H1 (cell line): ENCODE measurements around the gene SERINC5.

Experiments used
- FOSL1 ChIP-seq: IDR thresholded peaks from 2 replicates; pipeline ENCODE4 v1.6.1; 2011; ENCODE audit warnings: mild to moderate bottlenecking, low read depth, low read length, moderate library complexity; ENCODE audit not compliant: insufficient read depth
- NRF1 ChIP-seq: IDR thresholded peaks from 2 replicates; pipeline ENCODE4 v1.6.1; 2011; ENCODE audit warnings: mild to moderate bottlenecking, low read depth, low read length, improper control_type of control experiment
- POLR2AphosphoS5 ChIP-seq: IDR thresholded peaks from 2 replicates; pipeline ENCODE4 v1.6.1; 2011; ENCODE audit warnings: low read depth, low read length
- RNF2 ChIP-seq: fragments of 200-900, 300-1000 bp; sonication (generic); IDR thresholded peaks from 2 replicates; pipeline ENCODE4 v1.7.1; 2016; ENCODE audit warnings: borderline replicate concordance, low read depth, mild to moderate bottlenecking, antibody characterized with exemption, low read length; ENCODE audit not compliant: poor library complexity, severe bottlenecking; ENCODE audit errors: missing control alignments
- SIRT6 ChIP-seq: IDR thresholded peaks from one replicate; pipeline ENCODE4 v1.7.1; 2012; ENCODE audit warnings: low read length, inconsistent platforms
- SP2 ChIP-seq: IDR thresholded peaks from 2 replicates; pipeline ENCODE4 v1.6.1; 2012; ENCODE audit warnings: mild to moderate bottlenecking, low read length, inconsistent platforms
- SP4 ChIP-seq: IDR thresholded peaks from 2 replicates; pipeline ENCODE4 v1.6.1; 2012; ENCODE audit warnings: low read length, inconsistent platforms
- TF ChIP-seq, protein P1 (sequence below), 3 experiments: IDR thresholded peaks; 1 replicate in 2 of 3; 2 replicates in 1 of 3; pipeline versions ENCODE4 v1.5.1 to v1.6.1; 2011; ENCODE audit warnings: low read length in 3 of 3, mild to moderate bottlenecking in 3 of 3, inconsistent platforms in 2 of 3, low read depth in 1 of 3, moderate library complexity in 1 of 3; ENCODE audit not compliant: insufficient read depth in 1 of 3; ENCODE audit errors: control extremely low read depth in 1 of 3
- TF ChIP-seq, protein P2 (sequence below): IDR thresholded peaks from 2 replicates; pipeline ENCODE4 v1.6.1; 2011; ENCODE audit warnings: low read depth, mild to moderate bottlenecking, low read length; ENCODE audit not compliant: insufficient read depth
- TF ChIP-seq, protein P3 (sequence below): fragments of 300-600 bp; sonication (generic); IDR thresholded peaks from 2 replicates; pipeline ENCODE4 v1.7.1; 2012; ENCODE audit warnings: low read length, moderate library complexity, mild to moderate bottlenecking, inconsistent platforms; ENCODE audit not compliant: insufficient replicate concordance

DNA sequence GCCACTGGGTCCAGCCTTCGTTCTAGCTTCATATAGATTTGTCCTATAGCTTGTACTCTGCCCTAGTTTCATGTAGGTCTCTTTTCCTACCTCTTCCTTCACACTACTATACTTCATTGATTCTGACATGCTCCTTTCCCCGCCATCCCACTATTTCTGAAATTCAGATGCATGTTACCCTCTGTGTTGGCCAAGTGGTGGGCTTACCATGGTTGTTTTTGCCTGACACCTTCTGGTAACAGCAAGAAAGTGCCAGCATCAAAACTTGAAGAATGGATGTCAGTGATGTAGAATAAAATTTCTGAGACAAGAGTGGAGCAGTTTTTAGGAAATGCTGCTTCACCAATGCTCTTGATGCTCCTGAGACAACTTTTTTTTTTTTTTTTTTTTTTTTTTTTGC is 19.5 kb upstream of the SERINC5 start:
- TF ChIP-seq POLR2AphosphoS5 = no peak
- no peak for TF ChIP-seq RNF2
- TF ChIP-seq, protein P1, sequence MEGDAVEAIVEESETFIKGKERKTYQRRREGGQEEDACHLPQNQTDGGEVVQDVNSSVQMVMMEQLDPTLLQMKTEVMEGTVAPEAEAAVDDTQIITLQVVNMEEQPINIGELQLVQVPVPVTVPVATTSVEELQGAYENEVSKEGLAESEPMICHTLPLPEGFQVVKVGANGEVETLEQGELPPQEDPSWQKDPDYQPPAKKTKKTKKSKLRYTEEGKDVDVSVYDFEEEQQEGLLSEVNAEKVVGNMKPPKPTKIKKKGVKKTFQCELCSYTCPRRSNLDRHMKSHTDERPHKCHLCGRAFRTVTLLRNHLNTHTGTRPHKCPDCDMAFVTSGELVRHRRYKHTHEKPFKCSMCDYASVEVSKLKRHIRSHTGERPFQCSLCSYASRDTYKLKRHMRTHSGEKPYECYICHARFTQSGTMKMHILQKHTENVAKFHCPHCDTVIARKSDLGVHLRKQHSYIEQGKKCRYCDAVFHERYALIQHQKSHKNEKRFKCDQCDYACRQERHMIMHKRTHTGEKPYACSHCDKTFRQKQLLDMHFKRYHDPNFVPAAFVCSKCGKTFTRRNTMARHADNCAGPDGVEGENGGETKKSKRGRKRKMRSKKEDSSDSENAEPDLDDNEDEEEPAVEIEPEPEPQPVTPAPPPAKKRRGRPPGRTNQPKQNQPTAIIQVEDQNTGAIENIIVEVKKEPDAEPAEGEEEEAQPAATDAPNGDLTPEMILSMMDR (IDR thresholded peaks at IDR 0.05; ENCODE audit: control extremely low read depth in 1 of 3, insufficient read depth in 1 of 3, low read depth in 1 of 3, low read length in 3 of 3) = peak in 2 of 3 experiments; percentile 78; a peak in 3 of 4 replicates
- TF ChIP-seq, protein P2, sequence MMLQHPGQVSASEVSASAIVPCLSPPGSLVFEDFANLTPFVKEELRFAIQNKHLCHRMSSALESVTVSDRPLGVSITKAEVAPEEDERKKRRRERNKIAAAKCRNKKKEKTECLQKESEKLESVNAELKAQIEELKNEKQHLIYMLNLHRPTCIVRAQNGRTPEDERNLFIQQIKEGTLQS = no peak
- no peak for TF ChIP-seq FOSL1
- TF ChIP-seq SP2 = no peak
- no peak for TF ChIP-seq SP4
- TF ChIP-seq, protein P3, sequence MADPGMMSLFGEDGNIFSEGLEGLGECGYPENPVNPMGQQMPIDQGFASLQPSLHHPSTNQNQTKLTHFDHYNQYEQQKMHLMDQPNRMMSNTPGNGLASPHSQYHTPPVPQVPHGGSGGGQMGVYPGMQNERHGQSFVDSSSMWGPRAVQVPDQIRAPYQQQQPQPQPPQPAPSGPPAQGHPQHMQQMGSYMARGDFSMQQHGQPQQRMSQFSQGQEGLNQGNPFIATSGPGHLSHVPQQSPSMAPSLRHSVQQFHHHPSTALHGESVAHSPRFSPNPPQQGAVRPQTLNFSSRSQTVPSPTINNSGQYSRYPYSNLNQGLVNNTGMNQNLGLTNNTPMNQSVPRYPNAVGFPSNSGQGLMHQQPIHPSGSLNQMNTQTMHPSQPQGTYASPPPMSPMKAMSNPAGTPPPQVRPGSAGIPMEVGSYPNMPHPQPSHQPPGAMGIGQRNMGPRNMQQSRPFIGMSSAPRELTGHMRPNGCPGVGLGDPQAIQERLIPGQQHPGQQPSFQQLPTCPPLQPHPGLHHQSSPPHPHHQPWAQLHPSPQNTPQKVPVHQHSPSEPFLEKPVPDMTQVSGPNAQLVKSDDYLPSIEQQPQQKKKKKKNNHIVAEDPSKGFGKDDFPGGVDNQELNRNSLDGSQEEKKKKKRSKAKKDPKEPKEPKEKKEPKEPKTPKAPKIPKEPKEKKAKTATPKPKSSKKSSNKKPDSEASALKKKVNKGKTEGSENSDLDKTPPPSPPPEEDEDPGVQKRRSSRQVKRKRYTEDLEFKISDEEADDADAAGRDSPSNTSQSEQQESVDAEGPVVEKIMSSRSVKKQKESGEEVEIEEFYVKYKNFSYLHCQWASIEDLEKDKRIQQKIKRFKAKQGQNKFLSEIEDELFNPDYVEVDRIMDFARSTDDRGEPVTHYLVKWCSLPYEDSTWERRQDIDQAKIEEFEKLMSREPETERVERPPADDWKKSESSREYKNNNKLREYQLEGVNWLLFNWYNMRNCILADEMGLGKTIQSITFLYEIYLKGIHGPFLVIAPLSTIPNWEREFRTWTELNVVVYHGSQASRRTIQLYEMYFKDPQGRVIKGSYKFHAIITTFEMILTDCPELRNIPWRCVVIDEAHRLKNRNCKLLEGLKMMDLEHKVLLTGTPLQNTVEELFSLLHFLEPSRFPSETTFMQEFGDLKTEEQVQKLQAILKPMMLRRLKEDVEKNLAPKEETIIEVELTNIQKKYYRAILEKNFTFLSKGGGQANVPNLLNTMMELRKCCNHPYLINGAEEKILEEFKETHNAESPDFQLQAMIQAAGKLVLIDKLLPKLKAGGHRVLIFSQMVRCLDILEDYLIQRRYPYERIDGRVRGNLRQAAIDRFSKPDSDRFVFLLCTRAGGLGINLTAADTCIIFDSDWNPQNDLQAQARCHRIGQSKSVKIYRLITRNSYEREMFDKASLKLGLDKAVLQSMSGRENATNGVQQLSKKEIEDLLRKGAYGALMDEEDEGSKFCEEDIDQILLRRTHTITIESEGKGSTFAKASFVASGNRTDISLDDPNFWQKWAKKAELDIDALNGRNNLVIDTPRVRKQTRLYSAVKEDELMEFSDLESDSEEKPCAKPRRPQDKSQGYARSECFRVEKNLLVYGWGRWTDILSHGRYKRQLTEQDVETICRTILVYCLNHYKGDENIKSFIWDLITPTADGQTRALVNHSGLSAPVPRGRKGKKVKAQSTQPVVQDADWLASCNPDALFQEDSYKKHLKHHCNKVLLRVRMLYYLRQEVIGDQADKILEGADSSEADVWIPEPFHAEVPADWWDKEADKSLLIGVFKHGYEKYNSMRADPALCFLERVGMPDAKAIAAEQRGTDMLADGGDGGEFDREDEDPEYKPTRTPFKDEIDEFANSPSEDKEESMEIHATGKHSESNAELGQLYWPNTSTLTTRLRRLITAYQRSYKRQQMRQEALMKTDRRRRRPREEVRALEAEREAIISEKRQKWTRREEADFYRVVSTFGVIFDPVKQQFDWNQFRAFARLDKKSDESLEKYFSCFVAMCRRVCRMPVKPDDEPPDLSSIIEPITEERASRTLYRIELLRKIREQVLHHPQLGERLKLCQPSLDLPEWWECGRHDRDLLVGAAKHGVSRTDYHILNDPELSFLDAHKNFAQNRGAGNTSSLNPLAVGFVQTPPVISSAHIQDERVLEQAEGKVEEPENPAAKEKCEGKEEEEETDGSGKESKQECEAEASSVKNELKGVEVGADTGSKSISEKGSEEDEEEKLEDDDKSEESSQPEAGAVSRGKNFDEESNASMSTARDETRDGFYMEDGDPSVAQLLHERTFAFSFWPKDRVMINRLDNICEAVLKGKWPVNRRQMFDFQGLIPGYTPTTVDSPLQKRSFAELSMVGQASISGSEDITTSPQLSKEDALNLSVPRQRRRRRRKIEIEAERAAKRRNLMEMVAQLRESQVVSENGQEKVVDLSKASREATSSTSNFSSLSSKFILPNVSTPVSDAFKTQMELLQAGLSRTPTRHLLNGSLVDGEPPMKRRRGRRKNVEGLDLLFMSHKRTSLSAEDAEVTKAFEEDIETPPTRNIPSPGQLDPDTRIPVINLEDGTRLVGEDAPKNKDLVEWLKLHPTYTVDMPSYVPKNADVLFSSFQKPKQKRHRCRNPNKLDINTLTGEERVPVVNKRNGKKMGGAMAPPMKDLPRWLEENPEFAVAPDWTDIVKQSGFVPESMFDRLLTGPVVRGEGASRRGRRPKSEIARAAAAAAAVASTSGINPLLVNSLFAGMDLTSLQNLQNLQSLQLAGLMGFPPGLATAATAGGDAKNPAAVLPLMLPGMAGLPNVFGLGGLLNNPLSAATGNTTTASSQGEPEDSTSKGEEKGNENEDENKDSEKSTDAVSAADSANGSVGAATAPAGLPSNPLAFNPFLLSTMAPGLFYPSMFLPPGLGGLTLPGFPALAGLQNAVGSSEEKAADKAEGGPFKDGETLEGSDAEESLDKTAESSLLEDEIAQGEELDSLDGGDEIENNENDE = no peak
- no peak for TF ChIP-seq NRF1
- TF ChIP-seq SIRT6 = no peak
